GM19025 (cell line): ENCODE measurements around the gene EPHA6.

Experiments
- ATAC-seq: cut with Tn5 transposase; IDR thresholded peaks from one replicate; pipeline ENCODE4 v1.9.1; 2021; ENCODE audit warnings: mild to moderate bottlenecking, low read depth, moderate library complexity; ENCODE audit not compliant: unreplicated experiment

The EPHA6 gene

GRCh38 chr3:97131476-97131875, 317.1 kb downstream of the EPHA6 start:
- no peak for ATAC-seq

- no peak for ATAC-seq
These were observed 324.6 kb downstream of the EPHA6 start for GRCh38 chr3:97138914-97139541.

- ATAC-seq, result no peak
These were observed 334.5 kb downstream of the EPHA6 start for GRCh38 chr3:97148931-97149330.

- ATAC-seq, result no peak
These were observed 346.8 kb downstream of the EPHA6 start for GRCh38 chr3:97161169-97161568.

GRCh38 chr3:97177242-97177641, 362.8 kb downstream of the EPHA6 start:
- no peak for ATAC-seq

DNA sequence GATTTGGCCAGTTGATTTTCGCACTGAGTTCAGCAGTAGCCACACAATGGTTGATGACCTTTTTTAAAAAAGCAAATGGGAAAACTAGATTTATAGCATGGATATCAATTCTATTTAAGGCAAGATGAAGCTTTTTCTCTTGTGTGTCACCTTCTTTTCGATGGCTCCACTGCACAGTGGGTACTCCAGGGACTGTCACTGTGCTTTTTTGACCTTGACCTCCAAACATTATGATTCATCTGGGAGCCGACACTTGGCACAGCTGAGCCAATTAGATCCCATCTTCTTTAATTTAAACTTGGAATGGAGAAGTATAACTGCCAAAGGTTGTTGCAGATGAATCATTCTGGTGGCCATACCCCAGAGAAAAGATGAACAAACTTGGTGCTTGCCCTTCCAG, 367.3 kb downstream of the EPHA6 start:
- no peak for ATAC-seq

- ATAC-seq, result no peak
These were observed 373.4 kb downstream of the EPHA6 start for GRCh38 chr3:97187771-97188170.

DNA sequence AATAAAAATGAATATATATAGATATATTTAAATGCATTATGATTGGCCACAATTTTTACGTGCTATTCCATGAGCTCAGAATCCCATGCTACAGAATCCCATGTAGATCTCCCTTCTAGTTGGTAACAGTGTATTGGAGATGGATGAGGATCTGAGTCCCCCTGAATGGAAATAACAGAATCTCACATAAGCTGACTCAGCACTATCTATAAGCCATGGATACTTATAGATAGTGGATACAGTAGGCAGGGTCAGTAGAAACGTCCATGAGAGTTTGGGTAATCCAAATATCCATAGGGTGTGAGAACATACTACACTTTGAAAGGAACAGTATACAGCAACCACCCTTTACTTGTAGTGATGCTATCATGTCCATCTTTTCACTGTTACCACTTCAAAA, 375.4 kb downstream of the EPHA6 start:
- ATAC-seq, result no peak

DNA sequence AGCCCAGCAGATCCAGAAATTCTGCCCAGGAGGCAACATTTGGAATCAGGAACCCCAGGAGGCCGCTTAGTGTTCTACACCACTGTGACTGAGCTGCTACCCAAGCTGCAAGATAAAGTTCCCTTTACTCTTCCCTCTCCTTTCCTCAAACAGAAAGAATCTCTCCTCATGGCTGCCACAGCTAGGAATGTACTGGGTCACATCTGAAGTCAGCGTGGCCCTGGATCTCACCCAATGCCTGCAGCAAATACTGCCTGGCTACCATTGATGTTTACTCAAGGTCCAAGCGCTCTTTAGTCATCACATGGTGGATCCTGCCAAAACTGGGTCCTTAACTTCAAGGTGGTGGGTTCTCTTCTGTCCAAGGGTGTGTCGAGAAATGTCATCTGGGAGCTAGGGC, 382.7 kb downstream of the EPHA6 start:
- no peak for ATAC-seq

DNA sequence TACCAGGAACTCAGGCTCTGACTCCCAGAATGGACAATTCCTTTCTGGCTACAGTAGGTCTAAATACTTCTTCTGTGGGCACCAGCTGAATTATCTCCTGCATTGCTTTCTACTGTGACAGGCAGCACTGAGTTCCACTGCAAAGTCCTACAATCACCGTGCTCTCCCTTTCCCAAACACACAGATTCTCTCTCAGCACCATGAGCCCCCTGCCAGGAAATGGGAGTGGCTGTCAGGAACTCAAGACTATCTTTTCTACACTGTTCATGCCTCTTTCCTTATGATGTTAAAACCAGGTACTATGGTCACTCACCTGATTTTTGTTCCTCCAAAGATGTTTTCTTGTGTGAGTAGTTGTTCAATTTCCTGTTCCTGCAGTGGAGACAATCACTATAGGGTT, 383.4 kb downstream of the EPHA6 start:
- ATAC-seq, result no peak

DNA sequence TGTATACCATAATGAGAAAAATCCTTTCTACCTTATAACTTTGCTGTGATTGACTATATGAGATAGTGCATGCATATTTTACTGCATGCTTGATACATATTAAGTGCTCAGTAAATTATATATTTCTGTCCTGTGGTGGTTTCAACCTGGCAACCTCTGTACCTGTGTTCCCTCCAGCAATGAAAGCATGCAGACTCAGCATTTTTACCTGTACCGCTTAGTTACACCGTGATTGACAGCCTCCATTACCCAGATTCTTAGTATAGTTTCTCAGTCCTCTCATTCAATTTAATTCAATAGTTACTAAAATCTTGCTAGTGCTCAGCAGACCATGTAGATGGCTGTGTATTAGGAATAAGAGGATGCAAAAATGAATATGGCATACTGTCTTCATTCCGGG, 386.0 kb downstream of the EPHA6 start:
- no peak for ATAC-seq

- no peak for ATAC-seq
These were observed 387.4 kb downstream of the EPHA6 start for GRCh38 chr3:97201814-97202213.

- no peak for ATAC-seq
These were observed 414.6 kb downstream of the EPHA6 start for GRCh38 chr3:97228966-97229365.

DNA sequence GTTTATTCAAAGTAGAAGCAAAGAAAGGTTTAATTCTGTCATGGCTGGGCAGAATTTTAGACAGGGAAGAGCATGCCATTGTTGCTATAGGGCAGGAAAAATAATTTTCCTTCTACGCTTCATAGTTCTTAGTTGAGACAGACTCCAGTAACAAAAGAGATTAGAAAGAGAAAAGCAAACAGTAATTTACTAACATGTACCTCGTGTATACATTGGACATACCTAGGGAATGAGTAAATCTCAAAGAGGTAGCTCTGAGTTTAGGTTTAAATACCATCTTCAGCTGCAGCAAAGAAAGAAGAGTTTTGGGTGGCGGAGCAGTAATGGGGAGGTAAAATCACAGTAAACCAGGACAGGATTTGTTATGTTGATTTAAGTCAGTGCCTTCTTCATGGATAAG, 416.1 kb downstream of the EPHA6 start:
- no peak for ATAC-seq

- no peak for ATAC-seq
These were observed 418.1 kb downstream of the EPHA6 start for GRCh38 chr3:97232393-97233034.

GRCh38 chr3:97235179-97235578, 420.8 kb downstream of the EPHA6 start:
- ATAC-seq, result no peak

GRCh38 chr3:97235611-97236315, 421.4 kb downstream of the EPHA6 start:
- ATAC-seq, result no peak

- ATAC-seq, result no peak
These were observed 427.0 kb downstream of the EPHA6 start for GRCh38 chr3:97241417-97241816.

DNA sequence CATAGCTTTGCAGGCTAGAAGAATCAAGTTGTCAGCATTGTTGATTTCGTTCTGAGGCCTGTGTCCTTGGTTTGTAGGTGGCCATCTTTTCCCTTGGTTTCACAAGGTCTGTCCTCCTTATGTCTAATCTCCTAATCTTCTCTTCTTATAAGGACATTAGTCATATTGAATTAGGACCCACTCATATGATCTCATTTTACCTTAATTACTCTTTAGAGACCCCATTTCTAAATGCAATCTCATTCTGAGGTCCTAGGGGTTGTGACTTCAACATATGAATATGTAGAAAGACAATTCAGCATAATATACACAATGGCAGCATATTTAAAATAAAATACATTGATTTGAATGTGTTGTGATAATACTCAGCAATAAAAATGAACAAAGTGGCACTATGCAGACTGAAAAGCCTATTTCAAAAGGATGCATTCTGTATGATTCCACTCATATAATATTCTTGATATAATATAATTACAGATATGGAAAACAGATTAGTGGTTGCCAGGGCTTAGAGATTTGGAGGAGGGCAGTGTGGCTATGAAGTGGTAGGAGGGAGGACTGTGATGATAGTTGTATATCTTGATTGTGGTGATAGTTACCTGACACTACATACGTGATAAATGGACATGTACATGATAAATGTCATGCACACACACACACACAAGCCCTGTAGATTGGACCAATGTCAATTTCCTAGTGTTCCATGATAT, 431.0 kb downstream of the EPHA6 start:
- no peak for ATAC-seq

DNA sequence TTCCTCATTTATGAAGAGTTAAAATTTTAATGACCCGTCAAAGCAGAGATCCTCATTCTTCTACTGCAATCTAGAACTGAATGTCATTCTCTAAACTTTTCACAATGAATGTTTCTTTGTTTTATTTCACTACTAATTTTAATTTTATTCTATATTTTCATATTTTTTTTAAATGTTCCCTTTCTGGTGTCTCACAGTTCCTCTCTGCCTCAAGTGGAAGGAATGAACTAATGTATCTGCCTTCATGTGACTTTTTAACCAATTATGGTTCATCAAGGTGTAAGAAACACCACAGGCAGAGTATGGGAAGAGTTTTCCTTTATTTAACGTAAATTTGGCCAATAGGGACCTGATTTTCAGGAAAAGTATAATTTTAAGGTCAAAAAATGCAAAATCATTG, 441.7 kb downstream of the EPHA6 start:
- no peak for ATAC-seq

DNA sequence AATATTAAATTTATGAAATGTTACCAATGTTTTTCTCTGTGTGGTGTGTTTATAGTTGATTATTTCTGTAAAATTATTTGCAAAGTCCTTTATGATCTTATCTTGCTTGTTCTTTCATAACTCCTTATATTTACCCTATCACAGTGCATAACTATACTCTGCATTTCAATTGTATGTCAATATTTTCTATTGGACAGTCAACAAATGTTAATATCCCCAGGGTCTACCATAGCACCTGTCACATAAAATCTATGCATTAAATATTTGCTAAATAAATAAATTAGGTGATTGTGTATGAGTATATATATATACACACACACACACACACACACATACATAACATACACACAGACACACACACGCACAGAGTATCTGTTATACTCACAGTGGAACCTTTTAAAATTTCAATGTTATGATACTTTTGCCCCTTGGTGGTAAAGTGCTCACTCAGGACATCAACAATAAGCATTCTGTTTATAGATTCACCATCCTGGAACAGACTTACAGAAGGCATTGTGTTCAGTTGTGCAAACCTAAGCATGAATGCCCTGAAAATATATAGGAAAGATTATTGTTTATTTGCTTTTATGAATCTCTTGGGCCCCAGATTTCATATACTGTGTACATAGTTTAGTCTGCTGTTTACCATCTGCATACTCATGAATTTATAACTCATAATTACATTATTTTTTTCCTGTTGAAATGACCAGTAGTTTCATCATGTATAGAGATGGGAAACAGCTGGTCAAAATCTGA, 443.7 kb downstream of the EPHA6 start:
- no peak for ATAC-seq
